Left ventricle myocardium superior (tissue), 1 donor: ENCODE data around the gene MARCHF9. TPM values are rescaled to one million over a fixed set of nuclear protein-coding genes. Genes with fewer than 3 reads are reported as not detected.

Experiments used
- ATAC-seq: fragments of 200-7000 bp; cut with Tn5 transposase; one replicate; pipeline ENCODE4 v1.9.1; 2020; ENCODE audit warnings: mild to moderate bottlenecking, moderate library complexity
- DNase-seq: peaks from one replicate; pipeline ENCODE4 v3.0.0-alpha.2; 2020
- intact Hi-C: fragments of 100-400 bp; cut with micrococcal nuclease; formaldehyde crosslinking; loops from one replicate; pipeline ENCODE4 v1.11.0; 2022
- total RNA-seq: library from RNA; stranded (reverse); fragmentation: NEBNext Ultra II Directional; extraction: Animal tissue kit (Norgen Biotek cat#: 25700); gene quantifications from one replicate; pipeline ENCODE4 v1.2.1, GENCODE V29; 2021
- donor health status: DM: no; HTN: yes; CAD: no; lungs with severe emphysema.

Gene MARCHF9
- total RNA-seq, 1 donor from 2014 or later: 15.6 TPM

GRCh38 chr12:57722716-57723629 is 31.9 kb upstream of the MARCHF9 start:
- intact Hi-C loops: no loop called here
- ATAC-seq (no peak), DNase-seq (no peak)

- ATAC-seq (no peak), DNase-seq (no peak)
- intact Hi-C loops: no loop called here
Observed at GRCh38 chr12:57723630-57723962, 31.3 kb upstream of the MARCHF9 start.

- intact Hi-C loops: no loop called here
- ATAC-seq (no peak), DNase-seq (no peak)
Observed at GRCh38 chr12:57724003-57724935, 30.6 kb upstream of the MARCHF9 start.

- no peak for DNase-seq
- intact Hi-C loops: no loop called here
- no peak for ATAC-seq
Observed at GRCh38 chr12:57724936-57725740, 29.8 kb upstream of the MARCHF9 start.

GRCh38 chr12:57725851-57726150 is 29.1 kb upstream of the MARCHF9 start:
- ATAC-seq (no peak), DNase-seq (no peak)
- intact Hi-C loops: no loop called here

GRCh38 chr12:57726151-57726883 is 28.6 kb upstream of the MARCHF9 start:
- DNase-seq (peak; percentile 83), ATAC-seq (peak; percentile 82)
- intact Hi-C loops: no loop called here

GRCh38 chr12:57726884-57727757 is 27.8 kb upstream of the MARCHF9 start:
- peak; percentile 63 for ATAC-seq
- peak; percentile 77 for DNase-seq
- intact Hi-C loops: no loop called here

- DNase-seq (no peak), ATAC-seq (no peak)
- intact Hi-C loops: no loop called here
Observed at GRCh38 chr12:57727758-57728395, 27.0 kb upstream of the MARCHF9 start.

- no peak for DNase-seq
- ATAC-seq: no peak
- intact Hi-C loops: no loop called here
Observed at GRCh38 chr12:57729321-57729844, 25.5 kb upstream of the MARCHF9 start.

- ATAC-seq: no peak
- intact Hi-C loops: no loop called here
- DNase-seq: no peak
Observed at GRCh38 chr12:57730336-57731067, 24.4 kb upstream of the MARCHF9 start.

GRCh38 chr12:57731411-57732080 is 23.4 kb upstream of the MARCHF9 start:
- intact Hi-C loops: no loop called here
- DNase-seq (no peak), ATAC-seq (no peak)

GRCh38 chr12:57732270-57732669 is 22.6 kb upstream of the MARCHF9 start:
- intact Hi-C loops: no loop called here
- no peak for DNase-seq
- ATAC-seq: no peak

GRCh38 chr12:57732726-57733593 is 21.9 kb upstream of the MARCHF9 start:
- no peak for ATAC-seq
- DNase-seq: no peak
- intact Hi-C loops: no loop called here

GRCh38 chr12:57733928-57734327 is 21.0 kb upstream of the MARCHF9 start:
- intact Hi-C loops: no loop called here
- no peak for DNase-seq
- no peak for ATAC-seq

- no peak for ATAC-seq
- no peak for DNase-seq
- intact Hi-C loops: no loop called here
Observed at GRCh38 chr12:57734591-57734990, 20.3 kb upstream of the MARCHF9 start.
